Measurements from ENCODE around the gene FBXO31.

Gene FBXO31

GRCh38 chr16:87335625-87336433 lies 47.7 kb downstream of the FBXO31 start:
- Histone ChIP-seq H2AFZ (ENCODE audit: low read depth, low read length) (no peak overlapping the region), H3K4me3 (ENCODE audit: low read length) (no peak overlapping the region), H3K4me1 (ENCODE audit: insufficient read depth, low read length) (no peaks in the 10 kb centered on the region), H3K36me3 (ENCODE audit: insufficient read depth, low read length) (peaks cover 30% of the 10 kb centered on the region), H3K27me3 (ENCODE audit: insufficient read depth, low read length) (no peaks in the 10 kb centered on the region), H3K9me3 (ENCODE audit: low read length) (no peaks in the 10 kb centered on the region)

- no peak overlapping the region for H3K4me3 ChIP-seq (ENCODE audit: low read length)
- no peaks in the 10 kb centered on the region for H3K9me3 ChIP-seq (ENCODE audit: low read length)
- H3K36me3 ChIP-seq (ENCODE audit: insufficient read depth, low read length) = peaks cover 36% of the 10 kb centered on the region
- no peaks in the 10 kb centered on the region for H3K4me1 ChIP-seq (ENCODE audit: insufficient read depth, low read length)
- no peak overlapping the region for H2AFZ ChIP-seq (ENCODE audit: low read depth, low read length)
- H3K27me3 ChIP-seq (ENCODE audit: insufficient read depth, low read length) = no peaks in the 10 kb centered on the region
Observed at GRCh38 chr16:87334651-87335624, 48.6 kb downstream of the FBXO31 start.

- Histone ChIP-seq H3K36me3 (ENCODE audit: insufficient read depth, low read length) (peaks cover 31% of the 10 kb centered on the region), H3K9me3 (ENCODE audit: low read length) (no peaks in the 10 kb centered on the region), H3K4me1 (ENCODE audit: insufficient read depth, low read length) (no peaks in the 10 kb centered on the region), H2AFZ (ENCODE audit: low read depth, low read length) (no peak overlapping the region), H3K27me3 (ENCODE audit: insufficient read depth, low read length) (no peaks in the 10 kb centered on the region), H3K4me3 (ENCODE audit: low read length) (no peak overlapping the region)
Observed at GRCh38 chr16:87333581-87334331, 49.8 kb downstream of the FBXO31 start.

- no peak overlapping the region for H3K4me3 ChIP-seq (ENCODE audit: low read length)
- no peaks in the 10 kb centered on the region for H3K9me3 ChIP-seq (ENCODE audit: low read length)
- H3K27me3 ChIP-seq (ENCODE audit: insufficient read depth, low read length) = no peaks in the 10 kb centered on the region
- no peak overlapping the region for H2AFZ ChIP-seq (ENCODE audit: low read depth, low read length)
- peaks cover 31% of the 10 kb centered on the region for H3K36me3 ChIP-seq (ENCODE audit: insufficient read depth, low read length)
- H3K4me1 ChIP-seq (ENCODE audit: insufficient read depth, low read length) = no peaks in the 10 kb centered on the region
Observed at GRCh38 chr16:87333101-87333500, 50.5 kb downstream of the FBXO31 start.

- no peaks in the 10 kb centered on the region for H3K4me1 ChIP-seq (ENCODE audit: insufficient read depth, low read length)
- H3K36me3 ChIP-seq (ENCODE audit: insufficient read depth, low read length) = peaks cover 31% of the 10 kb centered on the region
- no peaks in the 10 kb centered on the region for H3K9me3 ChIP-seq (ENCODE audit: low read length)
- no peaks in the 10 kb centered on the region for H3K27me3 ChIP-seq (ENCODE audit: insufficient read depth, low read length)
- no peak overlapping the region for H2AFZ ChIP-seq (ENCODE audit: low read depth, low read length)
- no peak overlapping the region for H3K4me3 ChIP-seq (ENCODE audit: low read length)
Observed at GRCh38 chr16:87332150-87332549, 51.4 kb downstream of the FBXO31 start.

GRCh38 chr16:87331241-87331801 lies 52.3 kb downstream of the FBXO31 start:
- Histone ChIP-seq H3K4me3 (ENCODE audit: low read length) (no peak overlapping the region), H3K36me3 (ENCODE audit: insufficient read depth, low read length) (peaks cover 31% of the 10 kb centered on the region), H2AFZ (ENCODE audit: low read depth, low read length) (no peak overlapping the region), H3K9me3 (ENCODE audit: low read length) (no peaks in the 10 kb centered on the region), H3K27me3 (ENCODE audit: insufficient read depth, low read length) (no peaks in the 10 kb centered on the region), H3K4me1 (ENCODE audit: insufficient read depth, low read length) (no peaks in the 10 kb centered on the region)

- H3K36me3 ChIP-seq (ENCODE audit: insufficient read depth, low read length) = peaks cover 31% of the 10 kb centered on the region
- H3K4me3 ChIP-seq (ENCODE audit: low read length) = no peak overlapping the region
- no peaks in the 10 kb centered on the region for H3K27me3 ChIP-seq (ENCODE audit: insufficient read depth, low read length)
- H3K4me1 ChIP-seq (ENCODE audit: insufficient read depth, low read length) = no peaks in the 10 kb centered on the region
- H3K9me3 ChIP-seq (ENCODE audit: low read length) = no peaks in the 10 kb centered on the region
- H2AFZ ChIP-seq (ENCODE audit: low read depth, low read length) = no peak overlapping the region
Observed at GRCh38 chr16:87330646-87331045, 52.9 kb downstream of the FBXO31 start.

- H3K4me3 ChIP-seq (ENCODE audit: low read length) = no peak overlapping the region
- H2AFZ ChIP-seq (ENCODE audit: low read depth, low read length) = no peak overlapping the region
- H3K9me3 ChIP-seq (ENCODE audit: low read length) = no peaks in the 10 kb centered on the region
- no peaks in the 10 kb centered on the region for H3K4me1 ChIP-seq (ENCODE audit: insufficient read depth, low read length)
- H3K36me3 ChIP-seq (ENCODE audit: insufficient read depth, low read length) = peaks cover 31% of the 10 kb centered on the region
- no peaks in the 10 kb centered on the region for H3K27me3 ChIP-seq (ENCODE audit: insufficient read depth, low read length)
Observed at GRCh38 chr16:87330257-87330624, 53.3 kb downstream of the FBXO31 start.

- H3K36me3 ChIP-seq (ENCODE audit: insufficient read depth, low read length) = peaks cover 31% of the 10 kb centered on the region
- no peak overlapping the region for H2AFZ ChIP-seq (ENCODE audit: low read depth, low read length)
- H3K9me3 ChIP-seq (ENCODE audit: low read length) = no peaks in the 10 kb centered on the region
- H3K27me3 ChIP-seq (ENCODE audit: insufficient read depth, low read length) = no peaks in the 10 kb centered on the region
- no peak overlapping the region for H3K4me3 ChIP-seq (ENCODE audit: low read length)
- no peaks in the 10 kb centered on the region for H3K4me1 ChIP-seq (ENCODE audit: insufficient read depth, low read length)
Observed at GRCh38 chr16:87329436-87330256, 53.9 kb downstream of the FBXO31 start.

GRCh38 chr16:87328846-87329245 lies 54.7 kb downstream of the FBXO31 start:
- Histone ChIP-seq H3K4me1 (ENCODE audit: insufficient read depth, low read length) (no peaks in the 10 kb centered on the region), H3K27me3 (ENCODE audit: insufficient read depth, low read length) (no peaks in the 10 kb centered on the region), H2AFZ (ENCODE audit: low read depth, low read length) (no peak overlapping the region), H3K4me3 (ENCODE audit: low read length) (no peak overlapping the region), H3K9me3 (ENCODE audit: low read length) (no peaks in the 10 kb centered on the region), H3K36me3 (ENCODE audit: insufficient read depth, low read length) (peaks cover 26% of the 10 kb centered on the region)

GRCh38 chr16:87327798-87328495 lies 55.6 kb downstream of the FBXO31 start:
- no peaks in the 10 kb centered on the region for H3K9me3 ChIP-seq (ENCODE audit: low read length)
- peaks cover 22% of the 10 kb centered on the region for H3K36me3 ChIP-seq (ENCODE audit: insufficient read depth, low read length)
- no peak overlapping the region for H3K4me3 ChIP-seq (ENCODE audit: low read length)
- H3K27me3 ChIP-seq (ENCODE audit: insufficient read depth, low read length) = no peaks in the 10 kb centered on the region
- H2AFZ ChIP-seq (ENCODE audit: low read depth, low read length) = no peak overlapping the region
- H3K4me1 ChIP-seq (ENCODE audit: insufficient read depth, low read length) = no peaks in the 10 kb centered on the region

Measured in neuron (in vitro differentiated cells).